HG03045 (cell line): Measurements from ENCODE around the gene GRK6.
A peak's percentile ranks its signal among the peaks of the same experiment; 100 is the strongest.

ENCODE experiments used
- ATAC-seq: cut with Tn5 transposase; IDR thresholded peaks from one replicate; pipeline ENCODE4 v1.9.1; 2021; ENCODE audit warnings: mild to moderate bottlenecking, moderate library complexity; ENCODE audit not compliant: unreplicated experiment

Gene GRK6

DNA sequence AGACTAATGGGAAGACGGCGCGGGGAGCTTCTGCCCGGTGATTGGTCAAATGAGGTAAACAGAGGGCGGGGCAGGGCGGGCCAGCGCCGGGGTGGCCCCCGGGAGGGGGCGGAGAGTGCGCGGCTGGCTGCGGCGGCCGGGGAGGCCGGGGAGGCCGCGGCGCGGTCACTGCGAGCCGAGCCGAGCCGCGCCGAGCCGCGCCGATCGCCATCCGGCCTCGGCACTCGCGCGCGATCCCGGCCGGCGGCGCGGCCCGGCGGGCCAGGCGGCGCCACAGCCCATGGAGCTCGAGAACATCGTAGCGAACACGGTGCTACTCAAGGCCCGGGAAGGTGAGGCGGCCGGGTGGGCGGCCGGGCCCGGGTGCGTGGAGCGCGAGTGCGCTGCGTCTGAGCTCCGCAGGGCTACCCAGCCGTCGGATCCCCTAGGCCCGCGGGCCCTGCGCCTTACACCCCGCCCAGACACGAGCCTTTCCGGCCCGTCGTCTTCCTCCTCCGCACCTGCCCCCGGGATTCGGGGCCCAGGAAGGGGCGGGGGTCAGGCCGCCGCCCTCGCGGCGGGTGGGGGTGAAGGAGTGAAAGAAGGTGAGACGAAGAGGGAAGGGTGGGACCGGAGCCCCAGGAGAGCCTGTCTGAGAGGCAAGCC lies at the start of gene GRK6:
Gene GRK6 (plus strand): TSS at position 111 of the 645 bp plus-strand sequence. CDS start 170 bp downstream, at position 281.
- ATAC-seq: peak; percentile 4

- ATAC-seq: no peak
These were observed 48.4 kb upstream of the GRK6 start for GRCh38 chr5:177377851-177378776.

GRCh38 chr5:177378884-177379883 lies 47.3 kb upstream of the GRK6 start:
- peak; percentile 54 for ATAC-seq

- no peak for ATAC-seq
These were observed 45.7 kb upstream of the GRK6 start for GRCh38 chr5:177380805-177381126.

DNA sequence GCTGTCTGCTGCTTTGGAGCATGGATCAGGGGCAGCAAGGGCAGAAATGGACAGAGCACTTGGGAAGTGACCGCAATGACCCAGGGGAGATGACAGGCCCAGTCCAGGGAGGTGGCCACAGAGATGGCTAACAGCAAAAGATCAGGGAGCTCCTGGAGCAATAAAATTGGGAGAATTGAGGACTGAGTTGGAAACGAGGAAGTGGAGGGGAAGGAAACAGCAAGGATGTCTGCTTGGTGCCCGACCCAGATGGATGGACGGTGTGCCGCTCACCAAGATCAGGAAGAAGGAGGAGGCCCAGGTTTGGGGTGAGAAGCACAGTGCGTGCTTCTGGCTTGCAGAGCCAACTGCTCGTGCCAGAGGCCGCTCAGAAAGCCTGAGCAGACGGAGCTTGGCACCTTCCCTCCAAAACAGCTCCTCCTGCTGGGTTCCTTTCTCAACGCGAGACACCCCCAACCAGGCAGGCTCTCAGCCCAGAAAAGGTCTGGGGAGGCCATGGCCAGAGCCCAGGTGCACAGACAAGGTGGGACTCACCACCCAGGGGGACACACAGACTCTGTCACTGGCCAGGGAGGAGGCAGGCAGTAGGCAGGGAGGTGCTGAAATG lies 44.0 kb upstream of the GRK6 start:
- ATAC-seq: no peak

GRCh38 chr5:177383181-177383580 lies 43.3 kb upstream of the GRK6 start:
- no peak for ATAC-seq

DNA sequence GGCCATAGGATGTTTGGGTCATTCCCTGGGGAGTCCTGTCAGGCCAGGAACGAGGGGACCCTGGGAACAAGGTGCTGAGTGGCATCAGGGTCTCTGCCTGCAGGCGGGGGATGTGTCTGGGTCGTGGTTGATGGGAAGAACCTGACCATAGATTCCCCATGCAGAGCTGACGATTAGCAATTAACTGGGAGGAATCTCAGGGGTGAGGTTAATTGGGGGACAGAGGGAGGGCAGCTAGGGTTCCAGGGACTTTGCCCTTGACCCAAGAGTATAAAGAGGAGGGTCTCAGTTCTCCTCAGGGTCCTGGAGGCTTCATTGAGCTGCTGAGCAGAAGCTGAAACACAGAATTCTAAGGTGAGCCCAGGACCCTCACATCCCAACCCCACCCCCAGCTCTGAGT lies 42.3 kb upstream of the GRK6 start, which contains the start of gene SLC34A1:
Gene SLC34A1 (plus strand): TSS at position 301 of the 400 bp plus-strand sequence. CDS start 1,308 bp downstream, outside the sequence.
- ATAC-seq: no peak

DNA sequence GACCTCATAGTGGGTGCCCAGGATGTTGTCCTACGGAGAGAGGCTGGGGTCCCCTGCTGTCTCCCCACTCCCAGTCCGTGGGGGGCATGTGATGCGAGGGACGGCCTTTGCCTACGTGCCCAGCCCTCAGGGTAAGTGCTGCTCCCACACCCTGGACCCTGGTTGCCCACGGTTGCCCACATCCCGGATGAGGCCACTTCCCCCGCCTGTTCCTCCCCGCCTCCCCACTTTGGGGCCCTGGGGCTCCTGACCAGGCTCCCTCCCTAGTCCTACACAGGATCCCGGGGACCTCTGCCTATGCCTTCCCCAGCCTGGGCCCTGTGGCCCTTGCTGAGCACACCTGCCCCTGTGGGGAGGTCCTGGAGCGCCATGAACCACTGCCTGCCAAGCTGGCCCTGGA lies 40.8 kb upstream of the GRK6 start:
- ATAC-seq: no peak

DNA sequence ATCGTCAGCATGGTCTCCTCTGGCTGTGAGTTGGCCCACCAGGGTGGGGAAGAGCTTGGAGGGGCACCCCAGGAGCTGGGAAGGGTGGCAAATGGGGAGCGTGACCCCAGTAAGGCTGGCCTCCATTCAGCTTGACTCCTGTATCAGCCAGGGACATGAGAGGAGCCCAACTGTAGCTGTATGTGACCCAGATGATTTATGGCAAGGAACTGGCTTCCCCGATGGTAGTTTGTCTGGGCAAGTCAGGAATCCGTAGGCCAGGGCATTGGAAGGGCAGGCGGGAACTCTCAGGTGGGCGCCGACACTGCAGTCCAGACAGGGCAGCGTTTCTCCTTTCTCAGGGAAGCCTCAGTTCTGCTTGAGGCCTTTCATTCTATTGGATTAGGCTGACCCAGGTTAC lies 39.9 kb upstream of the GRK6 start:
- no peak for ATAC-seq

DNA sequence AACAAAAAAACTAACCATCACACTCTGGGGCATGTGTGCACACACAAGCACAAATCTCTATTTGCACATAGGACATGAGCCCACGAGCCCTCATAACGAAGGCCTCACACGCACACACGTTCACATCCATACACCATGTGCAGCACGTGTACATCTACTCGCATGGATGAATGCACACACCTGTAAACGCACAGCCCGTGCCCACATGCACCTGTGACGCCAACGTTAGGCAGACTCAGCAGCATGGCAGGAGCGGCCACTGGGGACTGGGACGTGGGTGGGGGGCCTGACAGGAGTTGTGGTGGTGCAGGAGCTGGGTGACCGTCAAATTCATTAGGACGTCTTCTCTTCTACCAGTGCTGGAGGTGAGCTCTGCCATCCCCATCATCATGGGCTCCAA lies 39.1 kb upstream of the GRK6 start:
- no peak for ATAC-seq

GRCh38 chr5:177388521-177389052 lies 37.9 kb upstream of the GRK6 start:
- no peak for ATAC-seq

- no peak for ATAC-seq
These were observed 37.0 kb upstream of the GRK6 start for GRCh38 chr5:177389241-177390169.

- peak; percentile 60 for ATAC-seq
These were observed 35.8 kb upstream of the GRK6 start for GRCh38 chr5:177390363-177391300.

DNA sequence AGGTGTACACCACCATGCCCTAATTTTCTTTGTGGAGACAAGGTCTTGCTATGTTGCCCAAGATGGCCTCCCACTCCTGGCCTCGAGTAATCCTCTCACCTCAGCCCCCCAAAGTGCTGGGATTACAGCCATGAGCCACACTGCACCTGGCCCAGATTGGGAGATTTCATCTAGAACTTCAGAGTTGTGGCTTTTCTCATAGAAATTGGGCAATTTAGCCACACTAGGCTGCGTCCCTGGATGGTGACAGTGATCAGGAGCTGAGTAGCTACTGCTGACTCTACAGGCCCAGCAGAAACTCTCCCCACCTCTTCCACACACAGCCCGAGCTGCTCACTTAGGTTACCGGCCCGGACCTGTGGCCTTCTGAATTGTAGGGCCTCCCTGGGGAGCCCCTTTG lies 33.7 kb upstream of the GRK6 start:
- no peak for ATAC-seq

- no peak for ATAC-seq
These were observed 33.2 kb upstream of the GRK6 start for GRCh38 chr5:177393206-177393765.

DNA sequence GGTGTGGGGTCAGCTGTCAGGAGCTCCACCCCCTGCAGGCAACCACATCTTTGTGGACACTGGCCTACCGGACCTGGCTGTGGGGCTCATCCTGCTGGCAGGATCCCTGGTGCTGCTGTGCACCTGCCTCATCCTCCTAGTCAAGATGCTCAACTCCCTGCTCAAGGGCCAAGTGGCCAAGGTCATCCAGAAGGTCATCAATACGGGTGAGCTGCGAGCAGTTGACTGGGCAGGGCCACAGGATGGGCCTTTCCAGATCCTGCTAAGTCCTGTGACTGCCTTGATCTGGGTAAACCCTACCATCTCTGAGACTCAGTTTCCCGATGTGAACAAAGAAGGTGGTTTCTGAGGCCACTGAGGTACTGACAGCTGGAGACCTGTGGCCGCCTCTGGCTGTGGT lies 32.5 kb upstream of the GRK6 start:
- no peak for ATAC-seq

DNA sequence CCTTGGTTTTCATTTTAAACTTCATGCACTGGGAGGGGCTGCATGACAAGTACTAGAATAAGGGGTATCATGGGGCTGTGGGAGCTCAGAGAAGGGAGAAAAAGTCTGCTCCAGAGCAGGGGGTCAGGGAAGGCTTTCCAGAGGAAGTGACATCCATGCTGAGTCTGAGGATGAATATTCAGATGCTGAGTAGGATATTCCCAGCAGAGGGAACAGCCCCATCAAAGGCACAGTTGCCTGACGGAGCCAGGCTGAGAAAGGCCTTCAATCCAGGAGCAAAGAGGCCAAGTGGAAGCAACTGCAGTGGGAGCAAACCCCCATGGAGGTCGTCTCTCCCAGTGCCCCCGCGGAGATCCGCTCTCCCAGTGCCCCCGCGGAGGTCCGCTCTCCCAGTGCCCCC lies 30.4 kb upstream of the GRK6 start:
- ATAC-seq: no peak

DNA sequence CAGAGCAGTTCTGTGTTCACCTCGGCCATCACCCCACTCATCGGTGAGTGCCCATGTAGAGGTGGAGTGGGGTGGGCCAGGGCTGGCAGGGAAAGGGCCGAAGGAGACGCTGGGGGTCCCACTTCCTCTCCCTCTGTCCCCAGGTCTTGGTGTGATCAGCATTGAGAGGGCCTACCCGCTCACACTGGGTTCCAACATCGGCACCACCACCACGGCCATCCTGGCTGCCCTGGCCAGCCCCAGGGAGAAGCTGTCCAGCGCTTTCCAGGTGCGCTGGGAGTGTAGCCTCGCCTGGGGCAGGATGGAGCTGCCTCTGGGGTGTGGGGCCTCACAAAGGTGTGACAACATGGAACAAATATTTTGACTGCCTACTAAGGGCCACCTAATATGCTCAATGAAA lies 29.7 kb upstream of the GRK6 start:
- no peak for ATAC-seq
